ENCODE measurements around the gene CYB5R4. TPM values are rescaled to one million over a fixed set of nuclear protein-coding genes. Genes with fewer than 3 reads are reported as not detected.

Gene CYB5R4
- total and polyA plus RNA-seq, 2 donors (not counting 1 experiment from before 2014, with no cell fraction given) = 11.8 to 39.6 TPM

DNA sequence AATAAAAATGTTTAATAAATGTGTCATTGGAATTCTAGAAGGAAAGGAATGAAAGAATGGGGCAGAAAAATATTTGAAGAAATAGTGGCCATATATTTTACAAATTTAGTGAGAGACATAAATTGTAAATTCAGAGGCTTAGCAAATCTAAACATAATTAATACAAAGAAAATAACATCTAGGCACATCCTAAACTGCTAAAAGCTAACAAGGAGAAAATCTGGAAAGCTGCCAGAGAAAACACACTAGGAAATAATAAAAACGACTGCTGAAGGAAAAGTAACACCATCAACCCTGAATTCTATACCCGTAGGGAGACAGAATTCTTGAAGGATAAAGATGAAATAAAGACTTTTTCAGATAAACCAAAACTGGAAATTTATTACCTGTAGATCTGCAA lies 23.8 kb downstream of the CYB5R4 start:
- intact Hi-C loops (cut with micrococcal nuclease) = loop anchor here (10.0 kb wide), 1 partner anchor 172 kb away; no protein-coding TSS in a partner anchor
- Histone ChIP-seq H3K9ac (ENCODE audit: low read length) (no peak overlapping the region), H3K79me2 (ENCODE audit: control insufficient read depth, insufficient read depth, low read length) (peaks cover 68% of the 10 kb centered on the region), H3K4me3 (ENCODE audit: control extremely low read depth in 1 of 5, extremely low read depth in 1 of 5, insufficient read depth in 1 of 5, low read depth in 2 of 5, low read length in 4 of 5) (no peak overlapping the region), H2AFZ (ENCODE audit: insufficient read depth, low read depth, low read length, poor library complexity, severe bottlenecking) (no peak overlapping the region), H3K27ac (ENCODE audit: low read length in 2 of 2) (no peak overlapping the region), H3K27me3 (replicated peaks in 1 of 4; ENCODE audit: control extremely low read depth in 1 of 4, control insufficient read depth in 3 of 4, insufficient read depth in 4 of 4, low read length in 3 of 4) (no peaks in the 10 kb centered on the region), H3K36me3 (replicated peaks in 1 of 2; ENCODE audit: control extremely low read depth in 1 of 2, control insufficient read depth in 1 of 2, extremely low read depth in 1 of 2, insufficient read depth in 2 of 2, low read length in 1 of 2) (no peaks in the 10 kb centered on the region), H3K9me3 (ENCODE audit: control extremely low read depth in 1 of 3, control insufficient read depth in 2 of 3, insufficient read depth in 1 of 3, low read length in 2 of 3) (no peaks in the 10 kb centered on the region), H3K4me2 (replicated peaks; ENCODE audit: low read depth, low read length, poor library complexity, severe bottlenecking) (no peak overlapping the region), H4K20me1 (ENCODE audit: control insufficient read depth, insufficient read depth, low read length, poor library complexity, severe bottlenecking) (peaks cover 53% of the 10 kb centered on the region), H3K4me1 (ENCODE audit: control insufficient read depth in 2 of 2, insufficient read depth in 2 of 2, low read length in 2 of 2) (no peaks in the 10 kb centered on the region)
- H3K27me3 Mint-ChIP-seq = no peaks in the 10 kb centered on the region
- no peak for DNase-seq
- ATAC-seq (ENCODE audit: low read depth) = no peak
- H3K4me3 Mint-ChIP-seq = no peak overlapping the region
- WGBS (ENCODE audit: insufficient coverage) = no CpG with 5 or more reads among the region's 2 CpGs
- peaks cover 41% of the 10 kb centered on the region for H3K4me1 Mint-ChIP-seq
- no peak for TF ChIP-seq EZH2 (IDR thresholded peaks at IDR 0.05; ENCODE audit: borderline replicate concordance, insufficient read depth, low read depth, low read length, poor library complexity, severe bottlenecking)
- TF ChIP-seq, protein P1, sequence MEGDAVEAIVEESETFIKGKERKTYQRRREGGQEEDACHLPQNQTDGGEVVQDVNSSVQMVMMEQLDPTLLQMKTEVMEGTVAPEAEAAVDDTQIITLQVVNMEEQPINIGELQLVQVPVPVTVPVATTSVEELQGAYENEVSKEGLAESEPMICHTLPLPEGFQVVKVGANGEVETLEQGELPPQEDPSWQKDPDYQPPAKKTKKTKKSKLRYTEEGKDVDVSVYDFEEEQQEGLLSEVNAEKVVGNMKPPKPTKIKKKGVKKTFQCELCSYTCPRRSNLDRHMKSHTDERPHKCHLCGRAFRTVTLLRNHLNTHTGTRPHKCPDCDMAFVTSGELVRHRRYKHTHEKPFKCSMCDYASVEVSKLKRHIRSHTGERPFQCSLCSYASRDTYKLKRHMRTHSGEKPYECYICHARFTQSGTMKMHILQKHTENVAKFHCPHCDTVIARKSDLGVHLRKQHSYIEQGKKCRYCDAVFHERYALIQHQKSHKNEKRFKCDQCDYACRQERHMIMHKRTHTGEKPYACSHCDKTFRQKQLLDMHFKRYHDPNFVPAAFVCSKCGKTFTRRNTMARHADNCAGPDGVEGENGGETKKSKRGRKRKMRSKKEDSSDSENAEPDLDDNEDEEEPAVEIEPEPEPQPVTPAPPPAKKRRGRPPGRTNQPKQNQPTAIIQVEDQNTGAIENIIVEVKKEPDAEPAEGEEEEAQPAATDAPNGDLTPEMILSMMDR (IDR thresholded peaks at IDR 0.05) = no peak
- H3K9me3 Mint-ChIP-seq (ENCODE audit: insufficient read depth) = no peaks in the 10 kb centered on the region
- POLR2A ChIA-PET = no interaction called here
- CTCF ChIA-PET = interaction anchor here (1.0 to 1.5 kb wide), 3 partner anchors 17 to 358 kb away, joined by 3 to 7 read pairs (median 3); no protein-coding TSS in a partner anchor
- no peak overlapping the region for H3K27ac Mint-ChIP-seq

DNA sequence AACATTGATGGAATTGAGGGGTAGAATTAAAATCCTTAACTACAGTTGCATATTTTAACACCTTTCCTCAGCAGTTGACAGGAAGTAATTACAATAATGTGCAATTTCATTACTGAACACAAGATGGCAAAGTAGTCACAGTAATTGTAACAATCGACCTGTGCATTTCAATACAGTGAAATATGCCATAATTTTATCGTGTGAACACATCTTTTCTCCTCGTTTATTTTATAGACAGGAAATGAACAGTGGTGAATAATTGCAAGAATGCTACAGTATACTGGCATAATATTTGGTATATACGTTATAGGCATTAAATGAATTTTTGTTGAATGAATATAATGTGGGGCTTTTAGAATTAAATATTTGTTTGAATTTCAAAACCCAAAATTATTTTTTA lies 25.0 kb downstream of the CYB5R4 start:
- H3K9me3 Mint-ChIP-seq (ENCODE audit: insufficient read depth) = no peaks in the 10 kb centered on the region
- H3K4me1 Mint-ChIP-seq = peaks cover 43% of the 10 kb centered on the region
- Histone ChIP-seq H3K4me1 (ENCODE audit: control insufficient read depth in 2 of 2, insufficient read depth in 2 of 2, low read length in 2 of 2) (peaks cover 5% of the 10 kb centered on the region in 2 donors), H3K27ac (ENCODE audit: low read length in 2 of 2) (no peak overlapping the region), H4K20me1 (ENCODE audit: control insufficient read depth, insufficient read depth, low read length, poor library complexity, severe bottlenecking) (peaks cover 50% of the 10 kb centered on the region), H3K9me3 (ENCODE audit: control extremely low read depth in 1 of 3, control insufficient read depth in 2 of 3, insufficient read depth in 1 of 3, low read length in 2 of 3) (peaks cover 0 to 2% (median 0%) of the 10 kb centered on the region in 3 donors), H3K79me2 (ENCODE audit: control insufficient read depth, insufficient read depth, low read length) (peaks cover 68% of the 10 kb centered on the region), H3K27me3 (replicated peaks in 1 of 4; ENCODE audit: control extremely low read depth in 1 of 4, control insufficient read depth in 3 of 4, insufficient read depth in 4 of 4, low read length in 3 of 4) (no peaks in the 10 kb centered on the region), H3K4me3 (ENCODE audit: control extremely low read depth in 1 of 5, extremely low read depth in 1 of 5, insufficient read depth in 1 of 5, low read depth in 2 of 5, low read length in 4 of 5) (no peak overlapping the region), H3K36me3 (replicated peaks in 1 of 2; ENCODE audit: control extremely low read depth in 1 of 2, control insufficient read depth in 1 of 2, extremely low read depth in 1 of 2, insufficient read depth in 2 of 2, low read length in 1 of 2) (no peaks in the 10 kb centered on the region), H3K4me2 (replicated peaks; ENCODE audit: low read depth, low read length, poor library complexity, severe bottlenecking) (no peak overlapping the region), H2AFZ (ENCODE audit: insufficient read depth, low read depth, low read length, poor library complexity, severe bottlenecking) (no peak overlapping the region), H3K9ac (ENCODE audit: low read length) (no peak overlapping the region)
- intact Hi-C loops (cut with micrococcal nuclease) = loop anchor here (1.0 to 10.0 kb wide), 4 partner anchors 26 to 344 kb away; partner anchors contain the start of gene CYB5R4
- CTCF ChIA-PET = interaction anchor here (0.7 to 3.2 kb wide), 8 partner anchors 18 to 1438 kb away, joined by 3 to 30 read pairs (median 4); partner anchors contain the start of genes CEP162 and CYB5R4
- ATAC-seq (ENCODE audit: low read depth) (peak; percentile 51), DNase-seq (peak; percentile 62)
- no peaks in the 10 kb centered on the region for H3K27me3 Mint-ChIP-seq
- TF ChIP-seq, protein P1 (IDR thresholded peaks at IDR 0.05) = peak; percentile 86
- no peak for TF ChIP-seq EZH2 (IDR thresholded peaks at IDR 0.05; ENCODE audit: borderline replicate concordance, insufficient read depth, low read depth, low read length, poor library complexity, severe bottlenecking)
- H3K4me3 Mint-ChIP-seq = no peak overlapping the region
- POLR2A ChIA-PET = no interaction called here
- WGBS (ENCODE audit: insufficient coverage) = no CpG with 5 or more reads among the region's 4 CpGs
- H3K27ac Mint-ChIP-seq = no peak overlapping the region
